HEK293 (cell line): Measurements from ENCODE around the gene MOGAT3.

ENCODE experiments used
- BCL11B ChIP-seq: fragments of 450-650 bp; formaldehyde crosslinking; IDR thresholded peaks from 2 replicates; pipeline ENCODE4 v1.5.1; 2016; ENCODE audit warnings: low read depth, missing biosample characterization, missing genetic modification characterization
- HOXA7 ChIP-seq: sonication (generic); formaldehyde crosslinking; IDR thresholded peaks from 2 replicates; pipeline ENCODE4 v1.8.1; 2022; ENCODE audit warnings: missing genetic modification reagents, borderline replicate concordance
- INSM2 ChIP-seq: fragments of 450-650 bp; formaldehyde crosslinking; IDR thresholded peaks from 2 replicates; pipeline ENCODE4 v1.5.1; 2016; ENCODE audit warnings: missing biosample characterization, missing genetic modification characterization
- SP3 ChIP-seq: fragments of 450-650 bp; formaldehyde crosslinking; IDR thresholded peaks from 2 replicates; pipeline ENCODE4 v1.5.1; 2016; ENCODE audit warnings: missing biosample characterization, missing genetic modification characterization
- TSHZ1 ChIP-seq: fragments of 450-650 bp; formaldehyde crosslinking; IDR thresholded peaks from 2 replicates; pipeline ENCODE4 v1.5.1; 2016; ENCODE audit warnings: missing biosample characterization, missing genetic modification characterization, borderline replicate concordance
- ZBTB26 ChIP-seq: fragments of 450-650 bp; formaldehyde crosslinking; optimal IDR thresholded peaks from 2 replicates; pipeline ENCODE3; 2016; ENCODE audit warnings: missing biosample characterization, mild to moderate bottlenecking, missing genetic modification characterization
- ZNF18 ChIP-seq: fragments of 450-650 bp; formaldehyde crosslinking; IDR thresholded peaks from 2 replicates; pipeline ENCODE4 v1.5.1; 2016; ENCODE audit warnings: missing biosample characterization, missing genetic modification characterization
- ZNF518A ChIP-seq: fragments of 450-650 bp; formaldehyde crosslinking; conservative IDR thresholded peaks from 2 replicates; pipeline ENCODE4 v1.5.1; 2016; ENCODE audit warnings: low read depth, missing biosample characterization, missing genetic modification characterization
- ZNF692 ChIP-seq: fragments of 450-650 bp; formaldehyde crosslinking; IDR thresholded peaks from 2 replicates; pipeline ENCODE4 v1.5.1; 2016; ENCODE audit warnings: missing biosample characterization, missing genetic modification characterization
- ZNF776 ChIP-seq: fragments of 450-650 bp; formaldehyde crosslinking; IDR thresholded peaks from 2 replicates; pipeline ENCODE4 v1.5.0; 2017; ENCODE audit warnings: missing biosample characterization, missing genetic modification characterization, borderline replicate concordance
- ZNF830 ChIP-seq: fragments of 450-650 bp; IDR thresholded peaks from 2 replicates; pipeline ENCODE4 v1.5.0; 2018; ENCODE audit warnings: missing biosample characterization, missing genetic modification characterization, low read depth, mild to moderate bottlenecking, moderate library complexity
- ZSCAN5A ChIP-seq: fragments of 450-650 bp; formaldehyde crosslinking; IDR thresholded peaks from 2 replicates; pipeline ENCODE4 v1.5.1; 2016; ENCODE audit warnings: missing biosample characterization, missing genetic modification characterization

MOGAT3 gene

GRCh38 chr7:101212014-101212413 is 11.2 kb upstream of the MOGAT3 start (continued):
- no peak for TF ChIP-seq ZNF18
- no peak for TF ChIP-seq ZNF692 (tag by site-specific recombination)
- no peak for TF ChIP-seq ZBTB26 (tag by site-specific recombination)
- no peak for TF ChIP-seq TSHZ1 (tag by site-specific recombination)
- TF ChIP-seq ZSCAN5A = no peak
- no peak for TF ChIP-seq ZNF518A
- TF ChIP-seq HOXA7 (CRISPR knock-in tag) = no peak
- no peak for TF ChIP-seq BCL11B
- no peak for TF ChIP-seq INSM2
- TF ChIP-seq ZNF830 = no peak
- TF ChIP-seq SP3 (tag by site-specific recombination) = no peak
- TF ChIP-seq ZNF776 (tag by site-specific recombination) = no peak
